ENCODE measurements around the gene GNB1.
"Not testable (repeated sequence)": the region's sequence is repeated elsewhere in the genome, so short reads cannot be mapped to it uniquely, and the experiment has no call there.

- not testable (repeated sequence) for TF ChIP-seq CTCF (IDR thresholded peaks at IDR 0.05; ENCODE audit: poor library complexity); EZH2 (IDR thresholded peaks at IDR 0.05; ENCODE audit: borderline replicate concordance)
These were observed 145.0 kb downstream of the GNB1 start for GRCh38 chr1:1745651-1746565.
